Parathyroid adenoma (tissue), 2 donors: ENCODE data around the gene CIRBP.
A peak's percentile ranks its signal among the peaks of the same experiment; 100 is the strongest.

Source experiments
- H2AFZ ChIP-seq: fragments of 300-600 bp; sonication (generic); one replicate; pipeline ENCODE4 v1.7.0; 2017; ENCODE audit warnings: antibody characterized with exemption, mild to moderate bottlenecking
- H3K27ac ChIP-seq: fragments of 300-600 bp; sonication (generic); one replicate; pipeline ENCODE4 v1.7.0; 2017
- H3K27me3 ChIP-seq: fragments of 300-600 bp; sonication (generic); one replicate; pipeline ENCODE4 v1.7.0; 2017; ENCODE audit warnings: low read length; ENCODE audit not compliant: control insufficient read depth, insufficient read depth
- H3K36me3 ChIP-seq: fragments of 300-600 bp; sonication (generic); one replicate; pipeline ENCODE4 v1.7.0; 2017; ENCODE audit warnings: low read length; ENCODE audit not compliant: control insufficient read depth, insufficient read depth
- H3K4me1 ChIP-seq: fragments of 300-600 bp; sonication (generic); one replicate; pipeline ENCODE4 v1.7.0; 2017; ENCODE audit warnings: control low read depth
- H3K4me2 ChIP-seq: fragments of 300-600 bp; sonication (generic); one replicate; pipeline ENCODE4 v1.7.0; 2017; ENCODE audit warnings: low read length
- H3K4me3 ChIP-seq: fragments of 300-600 bp; sonication (generic); one replicate; pipeline ENCODE4 v1.7.0; 2017; ENCODE audit warnings: low read depth, low read length
- H3K79me2 ChIP-seq: fragments of 300-600 bp; sonication (generic); one replicate; pipeline ENCODE4 v1.7.0; 2017; ENCODE audit warnings: control low read depth
- H3K9ac ChIP-seq: fragments of 300-600 bp; sonication (generic); one replicate; pipeline ENCODE4 v1.7.0; 2017; ENCODE audit warnings: mild to moderate bottlenecking
- H3K9me3 ChIP-seq: fragments of 300-600 bp; sonication (generic); one replicate; pipeline ENCODE4 v1.7.0; 2017; ENCODE audit warnings: low read length; ENCODE audit not compliant: control insufficient read depth
- TF ChIP-seq, protein P1 (sequence below): fragments of 300-600 bp; sonication (generic); IDR thresholded peaks from one replicate; pipeline ENCODE4 v1.7.0; 2017; ENCODE audit warnings: antibody characterized with exemption, mild to moderate bottlenecking
- donor health status: primary hyperparathyroidism.

CIRBP gene

DNA sequence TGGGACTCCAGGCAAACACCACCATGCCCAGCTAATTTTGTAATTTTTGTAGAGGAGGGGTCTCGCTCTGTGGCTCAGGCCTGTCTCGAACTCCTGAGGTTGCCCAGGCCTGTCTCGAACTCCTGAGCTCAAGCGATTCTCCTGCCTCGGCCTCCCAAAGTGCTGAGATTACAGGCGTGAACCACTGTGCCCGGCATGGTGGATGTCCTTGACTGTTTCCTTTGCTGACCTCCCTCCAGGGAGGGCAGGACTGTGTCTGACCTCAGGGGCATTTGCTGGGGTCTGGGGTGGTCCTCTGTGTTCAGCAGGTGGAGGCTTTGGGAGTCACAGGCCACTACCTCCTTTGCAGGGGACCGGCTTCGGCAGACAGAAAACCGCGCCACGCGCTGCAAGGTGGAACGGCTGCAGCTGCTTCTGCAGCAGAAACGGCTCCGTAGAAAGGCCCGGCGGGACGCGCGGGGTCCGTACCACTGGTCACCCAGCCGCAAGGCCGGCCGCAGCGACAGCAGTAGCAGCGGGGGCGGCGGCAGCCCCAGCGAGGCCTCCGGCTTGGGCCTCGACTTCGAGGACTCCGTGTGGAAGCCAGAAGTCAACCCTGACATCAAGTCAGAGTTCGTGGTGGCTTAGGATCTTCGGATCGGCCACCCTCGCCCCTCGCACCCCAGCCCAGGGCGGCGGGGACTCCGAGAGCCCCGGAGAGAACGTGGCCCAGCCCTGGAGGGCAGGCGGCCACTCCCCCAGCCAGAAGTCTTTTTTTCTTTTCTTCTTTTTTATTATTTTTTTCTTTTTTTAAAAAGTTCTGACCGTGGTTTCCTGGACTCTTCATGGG lies 12.3 kb upstream of the CIRBP start:
- no peak overlapping the region for H3K9ac ChIP-seq
- no peak overlapping the region for H3K4me3 ChIP-seq
- H3K4me1 ChIP-seq: peaks cover 9% of the 10 kb centered on the region
- no peaks in the 10 kb centered on the region for H3K9me3 ChIP-seq
- H3K27me3 ChIP-seq: no peaks in the 10 kb centered on the region
- H3K4me2 ChIP-seq: no peak overlapping the region
- no peaks in the 10 kb centered on the region for H3K36me3 ChIP-seq
- H3K27ac ChIP-seq: no peak overlapping the region
- TF ChIP-seq, protein P1, sequence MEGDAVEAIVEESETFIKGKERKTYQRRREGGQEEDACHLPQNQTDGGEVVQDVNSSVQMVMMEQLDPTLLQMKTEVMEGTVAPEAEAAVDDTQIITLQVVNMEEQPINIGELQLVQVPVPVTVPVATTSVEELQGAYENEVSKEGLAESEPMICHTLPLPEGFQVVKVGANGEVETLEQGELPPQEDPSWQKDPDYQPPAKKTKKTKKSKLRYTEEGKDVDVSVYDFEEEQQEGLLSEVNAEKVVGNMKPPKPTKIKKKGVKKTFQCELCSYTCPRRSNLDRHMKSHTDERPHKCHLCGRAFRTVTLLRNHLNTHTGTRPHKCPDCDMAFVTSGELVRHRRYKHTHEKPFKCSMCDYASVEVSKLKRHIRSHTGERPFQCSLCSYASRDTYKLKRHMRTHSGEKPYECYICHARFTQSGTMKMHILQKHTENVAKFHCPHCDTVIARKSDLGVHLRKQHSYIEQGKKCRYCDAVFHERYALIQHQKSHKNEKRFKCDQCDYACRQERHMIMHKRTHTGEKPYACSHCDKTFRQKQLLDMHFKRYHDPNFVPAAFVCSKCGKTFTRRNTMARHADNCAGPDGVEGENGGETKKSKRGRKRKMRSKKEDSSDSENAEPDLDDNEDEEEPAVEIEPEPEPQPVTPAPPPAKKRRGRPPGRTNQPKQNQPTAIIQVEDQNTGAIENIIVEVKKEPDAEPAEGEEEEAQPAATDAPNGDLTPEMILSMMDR: no peak
- no peaks in the 10 kb centered on the region for H3K79me2 ChIP-seq
- H2AFZ ChIP-seq: no peak overlapping the region

DNA sequence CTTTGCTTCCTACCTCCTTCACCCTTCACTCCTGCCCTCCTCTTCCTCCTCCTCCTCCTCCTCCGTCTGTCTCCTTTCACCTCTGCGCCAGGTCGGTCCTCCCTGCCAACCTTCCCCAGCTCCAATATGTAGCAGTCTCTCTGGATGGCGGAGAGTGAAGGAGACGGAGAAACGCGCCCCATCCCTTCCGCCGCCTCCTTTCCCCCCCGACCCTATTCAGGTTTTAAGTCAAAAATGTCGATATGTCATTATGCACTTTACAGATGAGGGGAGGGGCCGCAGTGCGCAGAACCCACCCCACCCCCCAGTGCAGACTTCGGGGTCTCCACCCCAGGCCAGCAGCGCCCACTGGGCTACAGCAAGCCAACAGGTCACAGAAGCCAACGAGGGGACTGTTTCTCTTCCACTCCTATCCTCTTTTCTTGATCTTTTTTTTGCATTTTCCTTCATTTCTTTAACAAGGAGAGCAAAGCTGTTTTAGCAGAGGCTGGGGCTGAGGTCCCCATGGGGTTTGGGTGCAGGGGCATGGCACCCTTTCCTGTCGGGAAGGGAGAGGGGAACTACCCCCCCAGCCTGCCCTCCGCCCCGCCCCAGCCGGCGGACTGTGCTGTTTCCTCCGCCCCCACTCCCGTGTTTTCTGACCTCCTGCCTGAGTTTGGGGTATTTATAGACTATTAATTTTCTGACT lies 11.5 kb upstream of the CIRBP start:
- no peaks in the 10 kb centered on the region for H3K79me2 ChIP-seq
- H3K36me3 ChIP-seq: no peaks in the 10 kb centered on the region
- no peaks in the 10 kb centered on the region for H3K27me3 ChIP-seq
- no peak overlapping the region for H3K4me3 ChIP-seq
- peaks cover 16% of the 10 kb centered on the region for H3K4me1 ChIP-seq
- no peaks in the 10 kb centered on the region for H3K9me3 ChIP-seq
- H2AFZ ChIP-seq: no peak overlapping the region
- H3K9ac ChIP-seq: no peak overlapping the region
- TF ChIP-seq, protein P1: no peak
- no peak overlapping the region for H3K4me2 ChIP-seq
- no peak overlapping the region for H3K27ac ChIP-seq

DNA sequence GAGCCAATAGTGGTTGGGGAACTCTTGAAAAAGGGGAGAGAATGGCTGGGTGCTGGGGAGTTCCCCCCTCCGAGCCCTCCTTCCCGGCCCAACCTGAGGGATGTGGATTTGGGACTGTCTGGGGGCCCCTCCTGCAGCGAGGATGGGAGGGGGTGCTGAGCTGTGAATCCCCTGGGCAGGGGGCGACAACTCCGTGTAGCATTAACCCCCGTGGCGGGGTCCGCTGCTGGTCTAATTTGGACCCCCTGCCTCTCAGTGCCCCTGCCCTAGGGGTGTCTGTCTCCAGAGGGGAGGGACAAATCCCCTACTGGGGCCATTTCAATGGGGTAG lies 11.0 kb upstream of the CIRBP start:
- no peak overlapping the region for H3K4me3 ChIP-seq

GRCh38 chr19:1258707-1259205 lies 10.4 kb upstream of the CIRBP start:
- Histone ChIP-seq H3K27me3 (no peaks in the 10 kb centered on the region), H3K36me3 (no peaks in the 10 kb centered on the region), H3K4me3 (no peak overlapping the region), H3K4me1 (peaks cover 25% of the 10 kb centered on the region), H2AFZ (no peak overlapping the region), H3K9me3 (no peaks in the 10 kb centered on the region), H3K79me2 (no peaks in the 10 kb centered on the region), H3K4me2 (peak overlapping the region; percentile 22), H3K9ac (no peak overlapping the region), H3K27ac (peak overlapping the region; percentile 84)
- TF ChIP-seq, protein P1: no peak

More for the DNA sequence above, 11.0 kb upstream of the CIRBP start:
- Histone ChIP-seq H3K27ac (no peak overlapping the region), H3K4me2 (no peak overlapping the region), H3K79me2 (no peaks in the 10 kb centered on the region), H3K9me3 (no peaks in the 10 kb centered on the region), H2AFZ (no peak overlapping the region), H3K9ac (no peak overlapping the region), H3K4me1 (peaks cover 19% of the 10 kb centered on the region), H3K27me3 (no peaks in the 10 kb centered on the region), H3K36me3 (no peaks in the 10 kb centered on the region)
- TF ChIP-seq, protein P1: no peak
